Lower leg skin (tissue), 3 donors: ENCODE measurements around the gene COBL.

Source experiments
- POLR2A ChIP-seq, 2 donors: fragments of 450-650 bp; IDR thresholded peaks; one replicate each; pipeline ENCODE4 v1.6.1; 2016 to 2017; ENCODE audit warnings: antibody characterized with exemption in 2 of 2, mild to moderate bottlenecking in 1 of 2, moderate library complexity in 1 of 2
- TF ChIP-seq, protein P1 (sequence below), 3 donors: fragments of 450-650 bp; IDR thresholded peaks; one replicate each; pipeline ENCODE4 v1.5.1; 2016; ENCODE audit warnings: antibody characterized with exemption in 3 of 3, mild to moderate bottlenecking in 3 of 3, moderate library complexity in 2 of 3

DNA sequence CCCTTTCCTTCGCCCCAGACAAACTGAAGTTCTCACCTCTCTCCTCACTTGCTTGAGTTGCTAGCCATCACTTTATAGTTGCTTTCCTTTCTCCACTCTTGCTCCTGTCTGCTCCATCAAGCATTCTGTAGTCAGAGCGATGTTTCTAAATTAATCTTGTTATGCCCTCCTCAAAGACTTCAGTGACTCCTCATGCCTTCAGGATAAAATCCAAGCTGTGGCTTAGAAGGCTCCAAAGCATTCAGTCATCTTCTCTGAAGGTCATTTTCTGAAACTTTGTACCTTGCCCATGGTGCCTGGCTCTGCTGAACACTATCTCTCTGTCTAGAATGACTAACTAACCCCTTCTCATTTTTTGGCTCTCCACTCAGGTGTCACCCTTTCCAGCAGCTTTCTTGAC, 311.5 kb downstream of the COBL start:
- TF ChIP-seq, protein P1, sequence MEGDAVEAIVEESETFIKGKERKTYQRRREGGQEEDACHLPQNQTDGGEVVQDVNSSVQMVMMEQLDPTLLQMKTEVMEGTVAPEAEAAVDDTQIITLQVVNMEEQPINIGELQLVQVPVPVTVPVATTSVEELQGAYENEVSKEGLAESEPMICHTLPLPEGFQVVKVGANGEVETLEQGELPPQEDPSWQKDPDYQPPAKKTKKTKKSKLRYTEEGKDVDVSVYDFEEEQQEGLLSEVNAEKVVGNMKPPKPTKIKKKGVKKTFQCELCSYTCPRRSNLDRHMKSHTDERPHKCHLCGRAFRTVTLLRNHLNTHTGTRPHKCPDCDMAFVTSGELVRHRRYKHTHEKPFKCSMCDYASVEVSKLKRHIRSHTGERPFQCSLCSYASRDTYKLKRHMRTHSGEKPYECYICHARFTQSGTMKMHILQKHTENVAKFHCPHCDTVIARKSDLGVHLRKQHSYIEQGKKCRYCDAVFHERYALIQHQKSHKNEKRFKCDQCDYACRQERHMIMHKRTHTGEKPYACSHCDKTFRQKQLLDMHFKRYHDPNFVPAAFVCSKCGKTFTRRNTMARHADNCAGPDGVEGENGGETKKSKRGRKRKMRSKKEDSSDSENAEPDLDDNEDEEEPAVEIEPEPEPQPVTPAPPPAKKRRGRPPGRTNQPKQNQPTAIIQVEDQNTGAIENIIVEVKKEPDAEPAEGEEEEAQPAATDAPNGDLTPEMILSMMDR (IDR thresholded peaks at IDR 0.05): no peak
- no peak for TF ChIP-seq POLR2A (IDR thresholded peaks at IDR 0.05)
